GM12891 (cell line): ENCODE measurements around the gene PPHLN1.
A peak's percentile ranks its signal among the peaks of the same experiment; 100 is the strongest.
"Not testable (repeated sequence)": the region's sequence is repeated elsewhere in the genome, so short reads cannot be mapped to it uniquely, and the experiment has no call there.

Experiments used
- DNase-seq: peaks from one replicate; pipeline ENCODE4 v3.0.0; 2011; ENCODE audit warnings: low spot score; ENCODE audit not compliant: insufficient read length
- FAIRE-seq: peaks from 2 replicates; lab custom pipeline; 2011; peaks lifted over from hg19 to GRCh38; lab: Jason Lieb, UNC
- PAX5 ChIP-seq: IDR thresholded peaks from 2 replicates; pipeline ENCODE4 v1.6.1; 2011; ENCODE audit warnings: low read length, moderate library complexity, mild to moderate bottlenecking; ENCODE audit not compliant: insufficient read depth, severe bottlenecking
- POLR2A ChIP-seq: IDR thresholded peaks from 2 replicates; pipeline ENCODE4 v1.6.1; 2011; ENCODE audit warnings: low read depth, low read length, control low read depth
- POLR2AphosphoS5 ChIP-seq: IDR thresholded peaks from 2 replicates; pipeline ENCODE4 v1.6.1; 2011; ENCODE audit warnings: low read depth, low read length, control low read depth
- POU2F2 ChIP-seq: IDR thresholded peaks from 2 replicates; pipeline ENCODE4 v1.6.1; 2011; ENCODE audit warnings: low read depth, mild to moderate bottlenecking, control low read depth, low read length, moderate library complexity
- SPI1 ChIP-seq: IDR thresholded peaks from 2 replicates; pipeline ENCODE4 v1.6.1; 2011; ENCODE audit warnings: low read depth, low read length, control low read depth
- TAF1 ChIP-seq: IDR thresholded peaks from 2 replicates; pipeline ENCODE4 v1.6.1; 2011; ENCODE audit warnings: low read depth, low read length, control low read depth

The PPHLN1 gene

DNA sequence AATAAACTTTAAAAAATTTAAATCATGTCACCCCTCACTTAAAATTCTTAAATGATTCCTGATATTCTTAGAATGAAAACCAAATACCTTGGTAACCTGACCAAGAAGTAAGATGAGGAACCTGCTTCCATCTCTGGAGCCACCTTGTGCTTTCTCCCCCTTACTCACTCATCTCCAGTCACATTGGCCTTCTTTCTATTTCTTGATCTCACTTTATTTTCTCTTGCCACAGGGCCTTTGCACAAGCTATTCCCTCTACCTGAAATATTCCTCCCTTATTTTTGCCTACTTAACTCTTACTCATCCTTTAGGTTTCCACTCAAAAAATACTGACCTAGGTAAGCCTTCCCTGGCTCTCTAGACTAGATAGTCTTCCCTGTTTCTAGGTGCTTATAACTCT lies 5.2 kb upstream of the PPHLN1 start:
- TF ChIP-seq POU2F2 = no peak
- TF ChIP-seq SPI1 = no peak
- TF ChIP-seq PAX5 = no peak
- TF ChIP-seq POLR2AphosphoS5 = no peak
- TF ChIP-seq POLR2A = no peak
- no peak for TF ChIP-seq TAF1
- FAIRE-seq (no peak), DNase-seq (no peak)

- FAIRE-seq (no peak), DNase-seq (no peak)
- TF ChIP-seq SPI1 (no peak), PAX5 (no peak), POU2F2 (no peak), POLR2A (no peak), TAF1 (no peak), POLR2AphosphoS5 (no peak)
Measured at GRCh38 chr12:42322567-42322966, 3.4 kb upstream of the PPHLN1 start.

GRCh38 chr12:42323856-42324255 lies 2.1 kb upstream of the PPHLN1 start:
- no peak for DNase-seq
- TF ChIP-seq SPI1 = no peak
- TF ChIP-seq POLR2AphosphoS5 = no peak
- TF ChIP-seq TAF1 = no peak
- TF ChIP-seq PAX5 = no peak
- no peak for TF ChIP-seq POU2F2
- no peak for TF ChIP-seq POLR2A
- no peak for FAIRE-seq

DNA sequence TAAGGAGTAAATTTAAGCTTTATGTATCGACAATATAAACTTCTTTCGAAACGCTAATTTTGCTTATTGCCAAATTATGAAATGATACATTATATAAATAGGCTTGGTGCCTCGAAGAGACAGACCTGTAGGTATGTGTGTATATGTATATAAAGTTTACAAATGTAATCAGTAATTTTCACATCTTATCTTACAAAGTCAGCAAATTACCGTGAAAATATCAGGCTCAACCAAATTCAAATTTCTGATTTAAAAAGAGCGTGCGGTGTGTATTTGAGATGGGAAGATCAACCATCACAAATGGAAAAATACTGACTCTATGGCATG lies 678 bp upstream of the PPHLN1 start:
- no peak for TF ChIP-seq SPI1
- TF ChIP-seq POU2F2 = no peak
- TF ChIP-seq POLR2A = no peak
- TF ChIP-seq POLR2AphosphoS5 = no peak
- TF ChIP-seq PAX5 = no peak
- DNase-seq (no peak), FAIRE-seq (no peak)

DNA sequence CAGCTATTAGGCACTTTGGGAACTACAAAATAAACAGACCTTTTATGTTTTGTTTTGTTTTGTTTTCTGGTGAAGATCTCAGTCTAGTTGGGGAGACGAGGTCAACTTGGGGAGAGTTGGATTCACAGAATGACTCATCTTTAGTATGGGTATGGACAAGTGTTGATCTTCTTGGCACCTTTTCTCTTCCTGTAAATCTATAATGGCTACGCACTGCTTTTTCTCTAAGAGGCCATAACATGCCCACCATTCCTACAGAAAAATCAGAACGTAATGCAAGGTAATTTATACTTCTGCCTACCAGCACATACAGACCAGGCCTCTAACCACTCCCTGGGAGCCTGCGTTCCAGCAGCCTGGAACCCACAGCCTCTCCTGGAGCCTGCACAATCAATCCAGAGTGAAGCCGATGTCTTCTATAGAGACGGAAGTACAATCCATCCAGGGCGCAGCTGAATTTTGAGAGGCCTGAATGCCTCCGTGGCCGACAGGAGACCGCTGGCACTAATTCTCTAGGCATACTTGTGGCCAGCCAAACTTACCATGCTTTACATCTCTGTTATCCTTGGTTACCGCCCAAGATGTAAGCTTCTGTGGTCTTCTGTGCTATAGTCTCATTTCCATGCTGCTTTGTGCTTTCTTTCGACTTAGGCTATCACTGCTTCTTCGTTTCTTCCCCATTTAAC lies 717 bp downstream of the PPHLN1 start:
- FAIRE-seq = peak; percentile 9
- DNase-seq = no peak

DNA sequence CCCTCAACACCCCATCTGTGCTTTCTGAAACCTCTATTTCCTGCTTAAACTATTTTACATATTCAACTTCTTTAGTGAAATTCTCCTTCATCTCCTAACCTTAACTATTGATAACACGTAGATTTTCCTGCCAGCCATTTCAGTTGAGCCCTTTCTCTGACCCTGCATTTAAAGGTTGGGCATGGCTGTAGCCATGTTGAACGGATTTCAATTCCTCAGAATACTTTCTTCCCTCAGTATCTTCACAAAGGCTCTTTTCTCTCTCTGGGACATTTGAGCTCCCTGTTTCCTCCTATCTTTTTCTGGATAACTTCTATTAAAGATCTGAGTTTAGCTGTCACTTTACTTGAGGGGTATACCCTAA lies 1.2 kb downstream of the PPHLN1 start:
- FAIRE-seq = no peak
- TF ChIP-seq PAX5 = no peak
- TF ChIP-seq POLR2A = no peak

More for the DNA sequence above, 717 bp downstream of the PPHLN1 start:
- TF ChIP-seq POLR2A = no peak
- TF ChIP-seq POU2F2 = no peak
- TF ChIP-seq PAX5 = no peak
- no peak for TF ChIP-seq POLR2AphosphoS5
- no peak for TF ChIP-seq TAF1

DNA sequence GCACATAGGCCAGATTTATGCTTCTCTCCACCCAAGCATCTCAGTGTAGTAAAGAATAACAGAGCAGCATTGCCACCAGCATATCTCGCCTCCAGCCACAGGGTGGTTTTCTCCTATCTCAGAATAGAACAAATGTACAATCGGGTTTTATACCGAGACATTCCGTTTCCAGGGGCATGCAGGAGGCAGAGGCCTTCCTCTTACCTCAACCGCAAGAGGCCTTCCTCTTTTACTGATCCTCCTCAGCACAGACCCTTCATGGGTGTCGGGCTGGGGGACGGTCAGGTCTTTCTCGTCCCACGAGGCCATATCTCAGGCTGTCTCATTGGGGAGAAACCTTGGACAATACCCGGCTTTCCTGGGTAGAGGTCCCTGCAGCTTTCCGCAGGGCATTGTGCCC lies 4.1 kb downstream of the PPHLN1 start:
- DNase-seq = not testable (repeated sequence)
- peak; percentile 51 for TF ChIP-seq SPI1
- peak; percentile 33 for FAIRE-seq

More for the DNA sequence above, 1.2 kb downstream of the PPHLN1 start:
- no peak for DNase-seq

DNA sequence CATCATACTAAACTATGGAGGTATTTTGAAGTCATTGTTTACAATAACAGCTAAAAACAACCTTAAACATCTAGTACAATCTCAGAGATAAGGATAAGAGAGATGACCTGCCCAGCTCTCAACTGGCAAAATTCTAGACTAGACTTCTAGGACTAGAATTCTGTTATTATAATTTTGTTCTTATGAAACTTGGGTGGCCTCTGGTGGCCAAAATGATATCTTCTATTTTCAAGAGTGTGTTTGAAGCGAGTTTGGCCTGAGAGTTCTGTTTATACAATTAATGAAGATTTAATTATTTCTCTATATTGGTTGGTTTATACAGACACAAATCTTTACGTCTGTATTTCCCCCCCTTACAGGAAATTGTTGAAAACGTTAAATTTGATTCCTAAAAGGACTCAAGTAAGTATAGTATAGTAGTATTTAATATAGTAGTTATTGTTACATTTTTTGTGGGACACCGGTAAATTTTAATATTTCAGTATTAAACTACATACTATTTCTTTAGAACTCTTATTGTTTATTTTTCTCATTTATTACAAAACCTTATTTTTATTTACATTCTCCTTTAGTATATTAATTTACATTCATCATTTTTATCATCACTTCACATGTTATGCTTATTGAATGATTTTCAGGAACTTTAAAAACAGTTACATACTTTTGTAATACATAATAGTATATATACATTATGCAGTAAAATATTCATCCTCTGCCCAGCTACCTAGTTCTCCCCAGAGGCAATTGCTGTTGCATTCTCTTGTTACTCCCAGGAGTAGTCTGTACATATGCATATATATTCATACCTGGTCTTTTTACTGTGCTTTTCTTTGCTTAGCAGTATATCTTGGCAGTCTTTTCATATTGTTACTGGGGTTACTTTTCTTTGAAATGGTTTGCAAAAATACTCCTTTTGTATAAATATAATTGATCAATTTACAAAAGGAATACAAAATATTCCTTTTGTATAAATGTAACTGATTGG lies 6.6 kb downstream of the PPHLN1 start:
- no peak for FAIRE-seq
- DNase-seq = no peak
- TF ChIP-seq PAX5 = no peak
- no peak for TF ChIP-seq POU2F2
- TF ChIP-seq POLR2A = no peak
- TF ChIP-seq SPI1 = no peak
- TF ChIP-seq TAF1 = no peak
- TF ChIP-seq POLR2AphosphoS5 = no peak

DNA sequence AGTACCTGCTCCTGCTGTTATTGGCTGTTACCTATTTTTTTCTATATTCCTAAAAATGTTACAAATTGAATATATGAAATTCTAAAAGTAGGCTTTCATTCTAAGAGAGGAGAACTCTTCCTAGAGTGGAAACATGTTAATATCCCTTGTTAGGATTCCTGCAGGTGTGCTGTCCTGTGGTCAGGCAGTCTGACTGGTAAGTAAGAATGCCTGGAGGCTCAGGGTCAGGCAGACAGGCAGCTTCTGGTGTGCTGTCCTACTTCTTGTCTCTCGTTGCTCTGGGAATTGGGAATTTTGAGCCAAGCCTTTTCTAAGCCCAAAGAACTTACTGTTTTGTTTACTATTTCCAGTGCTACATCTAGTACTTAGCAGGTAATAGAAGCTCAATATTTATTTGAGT lies 10.3 kb downstream of the PPHLN1 start:
- TF ChIP-seq POU2F2 (no peak), SPI1 (no peak), TAF1 (no peak), PAX5 (no peak), POLR2A (no peak), POLR2AphosphoS5 (no peak)
- no peak for FAIRE-seq
- no peak for DNase-seq

GRCh38 chr12:42338280-42338679 lies 12.3 kb downstream of the PPHLN1 start:
- no peak for TF ChIP-seq TAF1
- TF ChIP-seq POLR2AphosphoS5 = no peak
- no peak for TF ChIP-seq PAX5
- TF ChIP-seq POLR2A = no peak
- TF ChIP-seq SPI1 = no peak
- no peak for TF ChIP-seq POU2F2
- no peak for DNase-seq
- no peak for FAIRE-seq
